ENCODE measurements around the gene LMTK2. TPM values are rescaled to one million over a fixed set of nuclear protein-coding genes. Genes with fewer than 3 reads are reported as not detected.

LMTK2 gene
- total and polyA plus RNA-seq, 2 donors (not counting 1 experiment from before 2014, with no cell fraction given), result 4.9 to 13.1 TPM

GRCh38 chr7:98242934-98243333 is 136.3 kb downstream of the LMTK2 start:
- Histone ChIP-seq H3K27ac (ENCODE audit: low read length in 2 of 2) (no peak overlapping the region), H3K36me3 (replicated peaks in 1 of 2; ENCODE audit: control extremely low read depth in 1 of 2, control insufficient read depth in 1 of 2, extremely low read depth in 1 of 2, insufficient read depth in 2 of 2, low read length in 1 of 2) (peaks cover 0 to 59% of the 10 kb centered on the region in 2 experiments), H3K9ac (ENCODE audit: low read length) (no peak overlapping the region), H3K4me1 (ENCODE audit: control insufficient read depth in 2 of 2, insufficient read depth in 2 of 2, low read length in 2 of 2) (no peaks in the 10 kb centered on the region), H3K4me3 (ENCODE audit: control extremely low read depth in 1 of 5, extremely low read depth in 1 of 5, insufficient read depth in 1 of 5, low read depth in 2 of 5, low read length in 4 of 5) (no peak overlapping the region), H2AFZ (ENCODE audit: insufficient read depth, low read depth, low read length, poor library complexity, severe bottlenecking) (no peak overlapping the region), H3K79me2 (ENCODE audit: control insufficient read depth, insufficient read depth, low read length) (peaks cover 33% of the 10 kb centered on the region), H3K4me2 (replicated peaks; ENCODE audit: low read depth, low read length, poor library complexity, severe bottlenecking) (no peak overlapping the region), H3K27me3 (replicated peaks in 1 of 4; ENCODE audit: control extremely low read depth in 1 of 4, control insufficient read depth in 3 of 4, insufficient read depth in 4 of 4, low read length in 3 of 4) (no peaks in the 10 kb centered on the region), H3K9me3 (ENCODE audit: control extremely low read depth in 1 of 3, control insufficient read depth in 2 of 3, insufficient read depth in 1 of 3, low read length in 2 of 3) (no peaks in the 10 kb centered on the region), H4K20me1 (ENCODE audit: control insufficient read depth, insufficient read depth, low read length, poor library complexity, severe bottlenecking) (peaks cover 53% of the 10 kb centered on the region)
- ChIA-PET POLR2A (no interaction called here), CTCF (no interaction called here)
- no peaks in the 10 kb centered on the region for H3K4me1 Mint-ChIP-seq
- no peak for DNase-seq
- no peaks in the 10 kb centered on the region for H3K27me3 Mint-ChIP-seq
- intact Hi-C loops (cut with micrococcal nuclease), result no loop called here
- no peak for ATAC-seq (ENCODE audit: low read depth)
- TF ChIP-seq CTCF (IDR thresholded peaks at IDR 0.05), result no peak
- no peak for TF ChIP-seq EZH2 (IDR thresholded peaks at IDR 0.05; ENCODE audit: borderline replicate concordance, insufficient read depth, low read depth, low read length, poor library complexity, severe bottlenecking)
- no peak overlapping the region for H3K4me3 Mint-ChIP-seq
- H3K27ac Mint-ChIP-seq, result no peak overlapping the region
- H3K9me3 Mint-ChIP-seq (ENCODE audit: insufficient read depth), result no peaks in the 10 kb centered on the region
- 90% methylated on average over 1 of the region's 4 CpGs for WGBS (ENCODE audit: insufficient coverage)

- ATAC-seq (ENCODE audit: low read depth) (no peak), DNase-seq (no peak)
- Histone ChIP-seq H3K27me3 (replicated peaks in 1 of 4; ENCODE audit: control extremely low read depth in 1 of 4, control insufficient read depth in 3 of 4, insufficient read depth in 4 of 4, low read length in 3 of 4) (no peaks in the 10 kb centered on the region), H3K4me1 (ENCODE audit: control insufficient read depth in 2 of 2, insufficient read depth in 2 of 2, low read length in 2 of 2) (peaks cover 5 to 9% of the 10 kb centered on the region in 2 donors), H3K4me2 (replicated peaks; ENCODE audit: low read depth, low read length, poor library complexity, severe bottlenecking) (no peak overlapping the region), H2AFZ (ENCODE audit: insufficient read depth, low read depth, low read length, poor library complexity, severe bottlenecking) (no peak overlapping the region), H4K20me1 (ENCODE audit: control insufficient read depth, insufficient read depth, low read length, poor library complexity, severe bottlenecking) (peaks cover 67% of the 10 kb centered on the region), H3K79me2 (ENCODE audit: control insufficient read depth, insufficient read depth, low read length) (peaks cover 49% of the 10 kb centered on the region), H3K9me3 (ENCODE audit: control extremely low read depth in 1 of 3, control insufficient read depth in 2 of 3, insufficient read depth in 1 of 3, low read length in 2 of 3) (no peaks in the 10 kb centered on the region), H3K9ac (ENCODE audit: low read length) (no peak overlapping the region), H3K4me3 (ENCODE audit: control extremely low read depth in 1 of 5, extremely low read depth in 1 of 5, insufficient read depth in 1 of 5, low read depth in 2 of 5, low read length in 4 of 5) (no peak overlapping the region), H3K27ac (ENCODE audit: low read length in 2 of 2) (no peak overlapping the region), H3K36me3 (replicated peaks in 1 of 2; ENCODE audit: control extremely low read depth in 1 of 2, control insufficient read depth in 1 of 2, extremely low read depth in 1 of 2, insufficient read depth in 2 of 2, low read length in 1 of 2) (peaks cover 0 to 54% of the 10 kb centered on the region in 2 experiments)
- no peak overlapping the region for H3K27ac Mint-ChIP-seq
- H3K4me1 Mint-ChIP-seq, result peaks cover 8% of the 10 kb centered on the region
- H3K27me3 Mint-ChIP-seq, result no peaks in the 10 kb centered on the region
- TF ChIP-seq EZH2 (IDR thresholded peaks at IDR 0.05; ENCODE audit: borderline replicate concordance, insufficient read depth, low read depth, low read length, poor library complexity, severe bottlenecking) (no peak), CTCF (IDR thresholded peaks at IDR 0.05) (no peak)
- POLR2A ChIA-PET, result no interaction called here
- H3K4me3 Mint-ChIP-seq, result no peak overlapping the region
- over 99% methylated on average over 12 of the region's 14 CpGs for WGBS (ENCODE audit: insufficient coverage)
- intact Hi-C loops (cut with micrococcal nuclease), result no loop called here
- CTCF ChIA-PET, result no interaction called here
- H3K9me3 Mint-ChIP-seq (ENCODE audit: insufficient read depth), result no peaks in the 10 kb centered on the region
Observed at GRCh38 chr7:98244871-98245270, 138.2 kb downstream of the LMTK2 start.

Measured in B cell (primary cell).